Neural progenitor cell (in vitro differentiated cells): ENCODE data around the gene PAK4. TPM values are rescaled to one million over a fixed set of nuclear protein-coding genes. Genes with fewer than 3 reads are reported as not detected.

ENCODE experiments used
- DNase-seq: peaks from one replicate; pipeline ENCODE4 v3.0.0-alpha.2; 2016; ENCODE audit warnings: low spot score
- H2AFZ ChIP-seq: fragments of 200-600 bp; sonication (generic); replicated peaks from 2 replicates; pipeline ENCODE4 v1.6.1; 2016; ENCODE audit warnings: antibody characterized with exemption
- H3F3A ChIP-seq: fragments of 200-600 bp; sonication (generic); 2 replicates; pipeline ENCODE4 v1.6.1; 2016; ENCODE audit warnings: antibody characterized with exemption, low read depth
- H3K27ac ChIP-seq: fragments of 200-600 bp; sonication (generic); 2 replicates; pipeline ENCODE4 v1.5.1; 2016; ENCODE audit warnings: mild to moderate bottlenecking
- H3K27me3 ChIP-seq: fragments of 200-600 bp; sonication (generic); 2 replicates; pipeline ENCODE4 v1.6.1; 2016; ENCODE audit warnings: mild to moderate bottlenecking, moderate library complexity
- H3K36me3 ChIP-seq: fragments of 200-600 bp; sonication (generic); 2 replicates; pipeline ENCODE4 v1.5.1; 2016
- H3K4me1 ChIP-seq: fragments of 200-600 bp; sonication (generic); 2 replicates; pipeline ENCODE4 v1.6.1; 2016; ENCODE audit warnings: mixed run types
- H3K4me2 ChIP-seq: fragments of 200-600 bp; sonication (generic); 2 replicates; pipeline ENCODE4 v1.6.1; 2016
- H3K4me3 ChIP-seq: fragments of 200-600 bp; sonication (generic); 2 replicates; pipeline ENCODE4 v1.5.1; 2016
- H3K79me2 ChIP-seq: fragments of 200-600 bp; sonication (generic); 2 replicates; pipeline ENCODE4 v1.6.1; 2016; ENCODE audit warnings: low read depth
- H3K9ac ChIP-seq: fragments of 200-600 bp; sonication (generic); 2 replicates; pipeline ENCODE4 v1.6.1; 2016
- H3K9me3 ChIP-seq: fragments of 200-600 bp; sonication (generic); 2 replicates; pipeline ENCODE4 v1.5.1; 2016; ENCODE audit warnings: low read depth
- H4K20me1 ChIP-seq: fragments of 200-600 bp; sonication (generic); 2 replicates; pipeline ENCODE4 v1.6.1; 2016; ENCODE audit warnings: low read depth
- H3K27ac Mint-ChIP-seq: 3 replicates; pipeline ENCODE4 v1.8.0; 2021; ENCODE audit warnings: mixed read lengths
- H3K27me3 Mint-ChIP-seq: 2 replicates; pipeline ENCODE4 v1.8.0; 2022; ENCODE audit warnings: low read depth, mild to moderate bottlenecking, inconsistent platforms, moderate library complexity, mixed read lengths; ENCODE audit not compliant: insufficient read depth
- H3K36me3 Mint-ChIP-seq: 3 replicates; pipeline ENCODE4 v1.8.0; 2021; ENCODE audit warnings: mixed read lengths
- H3K4me1 Mint-ChIP-seq: 3 replicates; pipeline ENCODE4 v1.8.0; 2021; ENCODE audit warnings: mixed read lengths
- H3K4me3 Mint-ChIP-seq: 3 replicates; pipeline ENCODE4 v1.8.0; 2021; ENCODE audit warnings: mild to moderate bottlenecking, moderate library complexity, mixed read lengths
- H3K9me3 Mint-ChIP-seq: 3 replicates; pipeline ENCODE4 v1.8.0; 2020; ENCODE audit warnings: mixed read lengths
- EZH2 ChIP-seq: fragments of 200-600 bp; sonication (generic); IDR thresholded peaks from 2 replicates; pipeline ENCODE4 v1.6.1; 2017; ENCODE audit warnings: antibody characterized with exemption, mild to moderate bottlenecking, moderate library complexity
- EZH2phosphoT487 ChIP-seq: fragments of 200-600 bp; sonication (generic); IDR thresholded peaks from 2 replicates; pipeline ENCODE4 v1.6.1; 2017; ENCODE audit warnings: antibody characterized with exemption
- total RNA-seq: library from RNA; depleted of rRNA; stranded (reverse); fragments of >200 nt; gene quantifications from 2 replicates; pipeline ENCODE4 v1.2.3, GENCODE V29; 2015; ENCODE audit warnings: low replicate concordance
- TF ChIP-seq, protein P1 (sequence below): fragments of 200-600 bp; sonication (generic); IDR thresholded peaks from 2 replicates; pipeline ENCODE4 v1.5.1; 2017; ENCODE audit warnings: antibody characterized with exemption, mild to moderate bottlenecking

The PAK4 gene
- total RNA-seq, 1 donor from 2014 or later: 9.7 TPM

DNA sequence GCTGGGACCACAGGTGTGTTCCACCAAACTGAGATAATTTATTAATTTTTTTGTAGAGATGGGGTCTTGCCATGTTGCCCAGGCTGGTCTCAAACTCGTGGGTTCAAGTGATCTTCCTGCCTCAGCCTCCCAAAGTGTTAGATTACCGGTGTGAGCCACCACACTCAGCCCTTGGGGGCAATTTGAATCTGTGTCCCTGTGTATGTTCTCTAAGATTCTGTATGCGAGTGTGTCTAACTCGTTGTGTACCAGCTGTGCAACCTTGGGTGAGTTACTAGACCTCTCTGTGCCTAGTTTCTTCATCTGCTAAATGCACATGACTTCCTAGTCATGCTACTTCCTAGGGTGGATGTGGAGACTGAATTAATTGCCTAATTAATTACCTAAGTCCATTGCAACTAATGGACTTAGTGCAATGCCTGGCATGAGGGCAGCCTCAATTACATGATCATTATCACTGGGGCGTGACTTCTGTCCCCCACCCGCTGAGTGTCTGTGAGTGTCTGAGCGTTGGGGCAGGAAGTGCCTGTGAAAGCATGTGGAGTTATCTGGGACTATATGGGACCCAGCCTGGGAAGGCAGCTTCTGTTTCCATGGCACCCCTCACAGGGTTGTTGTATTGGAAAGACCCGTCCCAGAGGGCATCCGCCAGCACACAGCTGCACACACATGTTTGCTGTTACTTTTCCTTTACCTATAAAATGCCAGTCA lies 69.4 kb downstream of the PAK4 start:
- Histone ChIP-seq H3K27me3 (peaks cover 45% of the 10 kb centered on the region), H3K4me2 (no peak overlapping the region), H2AFZ (no peak overlapping the region), H3K4me3 (no peak overlapping the region), H3K4me1 (peaks cover 6% of the 10 kb centered on the region), H3K36me3 (no peaks in the 10 kb centered on the region), H3K27ac (no peak overlapping the region), H3K9me3 (no peaks in the 10 kb centered on the region), H3K79me2 (no peaks in the 10 kb centered on the region), H4K20me1 (no peaks in the 10 kb centered on the region), H3K9ac (no peak overlapping the region), H3F3A (peaks cover 17% of the 10 kb centered on the region)
- Mint-ChIP-seq H3K36me3 (no peaks in the 10 kb centered on the region), H3K4me3 (peak overlapping the region; percentile 53), H3K27ac (peak overlapping the region; percentile 60), H3K4me1 (peaks cover 33% of the 10 kb centered on the region), H3K9me3 (no peaks in the 10 kb centered on the region), H3K27me3 (peaks cover 36% of the 10 kb centered on the region)
- peak; percentile 20 for DNase-seq
- TF ChIP-seq EZH2: no peak
- TF ChIP-seq EZH2phosphoT487: no peak
- TF ChIP-seq, protein P1, sequence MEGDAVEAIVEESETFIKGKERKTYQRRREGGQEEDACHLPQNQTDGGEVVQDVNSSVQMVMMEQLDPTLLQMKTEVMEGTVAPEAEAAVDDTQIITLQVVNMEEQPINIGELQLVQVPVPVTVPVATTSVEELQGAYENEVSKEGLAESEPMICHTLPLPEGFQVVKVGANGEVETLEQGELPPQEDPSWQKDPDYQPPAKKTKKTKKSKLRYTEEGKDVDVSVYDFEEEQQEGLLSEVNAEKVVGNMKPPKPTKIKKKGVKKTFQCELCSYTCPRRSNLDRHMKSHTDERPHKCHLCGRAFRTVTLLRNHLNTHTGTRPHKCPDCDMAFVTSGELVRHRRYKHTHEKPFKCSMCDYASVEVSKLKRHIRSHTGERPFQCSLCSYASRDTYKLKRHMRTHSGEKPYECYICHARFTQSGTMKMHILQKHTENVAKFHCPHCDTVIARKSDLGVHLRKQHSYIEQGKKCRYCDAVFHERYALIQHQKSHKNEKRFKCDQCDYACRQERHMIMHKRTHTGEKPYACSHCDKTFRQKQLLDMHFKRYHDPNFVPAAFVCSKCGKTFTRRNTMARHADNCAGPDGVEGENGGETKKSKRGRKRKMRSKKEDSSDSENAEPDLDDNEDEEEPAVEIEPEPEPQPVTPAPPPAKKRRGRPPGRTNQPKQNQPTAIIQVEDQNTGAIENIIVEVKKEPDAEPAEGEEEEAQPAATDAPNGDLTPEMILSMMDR: no peak

DNA sequence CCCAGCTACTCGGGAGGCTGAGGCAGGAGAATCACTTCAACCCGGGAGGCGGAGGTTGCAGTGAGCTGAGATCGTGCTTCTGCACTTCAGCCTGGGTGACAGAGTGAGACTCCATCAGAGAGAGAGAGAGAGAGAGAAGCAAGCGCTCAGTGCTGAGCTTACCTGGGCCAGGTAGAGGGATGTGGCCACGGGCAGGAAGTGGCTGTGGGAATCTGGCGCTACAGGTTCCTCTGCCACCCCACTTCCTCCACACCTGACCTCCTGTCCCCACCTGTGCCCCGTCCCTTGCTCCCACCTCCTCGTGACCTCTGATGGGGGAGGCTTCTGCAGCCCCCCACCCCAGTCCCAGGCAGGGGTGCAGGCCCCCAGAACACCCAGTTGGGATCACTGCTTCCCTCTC lies 70.2 kb downstream of the PAK4 start:
- Mint-ChIP-seq H3K27ac (no peak overlapping the region), H3K27me3 (peaks cover 36% of the 10 kb centered on the region)
- no peak for TF ChIP-seq EZH2
- TF ChIP-seq, protein P1: no peak
- TF ChIP-seq EZH2phosphoT487: no peak

DNA sequence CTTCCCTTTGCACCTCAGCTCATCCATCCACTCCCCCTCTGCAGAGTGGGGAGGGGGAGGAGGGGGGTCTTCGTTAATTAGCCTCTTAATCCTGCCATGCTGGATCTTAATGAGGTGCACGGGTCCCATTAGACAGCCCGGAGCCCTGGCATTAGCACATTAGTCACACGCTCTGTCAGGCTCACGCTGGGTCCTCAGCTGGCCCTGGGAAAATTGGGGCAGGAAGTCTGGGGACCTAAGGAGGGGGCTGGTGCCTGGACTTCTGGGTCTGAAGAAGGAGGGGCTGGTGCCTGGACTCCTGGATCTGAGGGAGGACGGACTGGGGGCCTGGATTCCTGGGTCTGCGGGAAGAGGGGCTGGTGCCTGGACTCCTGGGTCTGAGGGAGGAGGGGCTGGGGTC lies 70.7 kb downstream of the PAK4 start:
- Mint-ChIP-seq H3K27me3 (peaks cover 36% of the 10 kb centered on the region), H3K4me3 (peak overlapping the region; percentile 74)
- H3K4me3 ChIP-seq: peak overlapping the region; percentile 46

More for the DNA sequence above, 70.2 kb downstream of the PAK4 start:
- Histone ChIP-seq H4K20me1 (no peaks in the 10 kb centered on the region), H3K36me3 (no peaks in the 10 kb centered on the region), H3K27me3 (peaks cover 45% of the 10 kb centered on the region), H2AFZ (no peak overlapping the region), H3K9ac (no peak overlapping the region), H3K79me2 (no peaks in the 10 kb centered on the region), H3K4me2 (peak overlapping the region; percentile 86), H3K9me3 (no peaks in the 10 kb centered on the region), H3K4me3 (peak overlapping the region; percentile 46), H3K27ac (no peak overlapping the region), H3F3A (peaks cover 17% of the 10 kb centered on the region), H3K4me1 (peaks cover 6% of the 10 kb centered on the region)
- Mint-ChIP-seq H3K4me3 (peak overlapping the region; percentile 58), H3K36me3 (no peaks in the 10 kb centered on the region), H3K4me1 (peaks cover 34% of the 10 kb centered on the region), H3K9me3 (no peaks in the 10 kb centered on the region)
- DNase-seq: no peak

More for the DNA sequence above, 70.7 kb downstream of the PAK4 start:
- Histone ChIP-seq H3F3A (peaks cover 17% of the 10 kb centered on the region), H4K20me1 (no peaks in the 10 kb centered on the region), H3K9ac (no peak overlapping the region), H3K36me3 (no peaks in the 10 kb centered on the region), H3K9me3 (no peaks in the 10 kb centered on the region), H3K27ac (no peak overlapping the region), H3K4me2 (peak overlapping the region; percentile 86), H3K27me3 (peaks cover 45% of the 10 kb centered on the region), H3K79me2 (no peaks in the 10 kb centered on the region), H2AFZ (peak overlapping the region; percentile 82), H3K4me1 (peaks cover 6% of the 10 kb centered on the region)
- Mint-ChIP-seq H3K36me3 (no peaks in the 10 kb centered on the region), H3K27ac (no peak overlapping the region), H3K9me3 (no peaks in the 10 kb centered on the region), H3K4me1 (peaks cover 36% of the 10 kb centered on the region)
- TF ChIP-seq, protein P1: no peak
- TF ChIP-seq EZH2phosphoT487 (no peak), EZH2 (no peak)
- DNase-seq: peak; percentile 77
